GF-D8 (cell line): ENCODE measurements around the gene ALKBH5.
A peak's percentile ranks its signal among the peaks of the same experiment; 100 is the strongest.

Experiments used
- DNase-seq: peaks from one replicate; lab custom pipeline; 2025; lab: John Stamatoyannopoulos, UW

ALKBH5 gene

DNA sequence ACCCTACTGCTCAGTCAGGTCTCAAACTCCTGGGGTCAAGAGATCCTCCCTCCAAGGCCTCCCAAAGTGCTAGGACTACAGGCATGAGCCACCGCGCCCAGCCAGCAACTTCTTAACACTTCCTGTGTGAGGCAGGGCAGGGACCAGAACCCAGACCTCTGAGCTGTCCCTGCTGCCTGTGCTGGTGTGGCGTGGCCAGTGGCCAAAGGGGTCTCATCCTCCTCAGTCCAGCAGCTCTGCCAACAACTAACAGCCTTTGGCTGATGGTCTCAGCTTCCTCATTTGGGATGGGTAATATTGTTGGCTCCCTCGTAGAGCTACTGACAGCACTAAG is 40.4 kb downstream of the ALKBH5 start:
- DNase-seq = no peak

DNA sequence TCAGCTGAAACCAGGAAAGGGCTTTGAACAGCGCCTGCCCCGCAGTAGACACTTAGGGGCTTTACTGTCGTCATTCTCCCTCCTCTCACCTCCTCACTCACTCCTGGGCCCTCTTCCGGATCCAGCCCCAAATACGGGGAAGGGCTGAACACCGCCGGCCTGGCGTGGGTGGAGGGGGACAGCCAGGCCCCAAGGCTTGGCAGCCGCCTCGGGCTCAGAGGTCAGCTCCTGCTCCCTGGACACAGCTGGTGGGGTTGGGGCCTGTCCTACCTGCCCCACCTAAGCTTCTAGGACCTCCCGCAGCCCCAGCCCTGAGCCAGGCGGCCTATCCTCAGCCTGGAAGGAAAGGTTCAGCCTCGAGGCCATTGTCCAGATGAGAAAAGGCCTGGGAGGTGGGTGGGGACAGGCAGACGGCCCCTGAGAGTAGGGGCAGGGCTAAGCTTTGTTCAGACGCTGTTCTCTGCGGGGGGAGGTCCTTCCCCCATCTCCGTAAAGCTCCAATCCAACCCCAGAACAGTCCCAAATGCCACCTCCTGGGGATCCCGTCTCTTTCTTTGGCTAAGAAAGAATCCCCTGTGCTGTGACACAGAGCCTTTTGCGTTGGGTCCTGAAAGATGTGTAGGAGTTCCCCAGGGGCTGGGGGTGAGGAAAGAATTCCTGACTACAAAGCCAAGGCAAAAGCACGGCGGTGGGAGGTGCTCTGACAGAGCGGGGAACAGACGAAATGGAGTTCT is 40.9 kb downstream of the ALKBH5 start:
- no peak for DNase-seq

DNA sequence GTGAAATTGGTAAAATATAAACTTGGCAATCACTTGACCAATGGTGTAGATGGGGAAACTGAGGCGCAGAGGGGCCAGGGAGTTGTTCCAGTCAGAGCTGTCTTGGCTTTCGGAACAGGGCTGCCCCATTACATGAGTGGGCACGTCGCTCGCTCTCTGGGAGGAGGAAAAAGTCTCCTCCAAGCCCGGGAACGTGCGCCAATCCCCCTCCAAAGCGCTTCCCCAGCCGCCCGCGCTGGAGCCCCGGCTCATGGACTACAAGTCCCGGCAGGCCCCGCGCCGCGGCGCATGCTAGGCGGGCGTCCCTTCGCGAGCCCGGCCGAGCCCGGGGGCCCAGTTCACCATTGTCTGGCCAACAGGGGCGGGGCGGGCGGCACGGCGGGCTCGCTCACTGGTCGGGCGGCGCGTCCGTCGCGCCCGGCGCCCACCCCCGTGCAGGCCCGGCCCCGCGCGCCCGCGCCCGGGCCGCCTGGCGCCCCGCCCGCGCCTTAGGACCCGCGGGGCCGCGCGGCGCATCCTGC is 41.6 kb downstream of the ALKBH5 start, which contains the start of gene LLGL1:
Gene LLGL1 (plus strand): TSS at position 515 of the 521 bp plus-strand sequence. CDS start 48 bp downstream, outside the sequence.
- DNase-seq = peak; percentile 33

DNA sequence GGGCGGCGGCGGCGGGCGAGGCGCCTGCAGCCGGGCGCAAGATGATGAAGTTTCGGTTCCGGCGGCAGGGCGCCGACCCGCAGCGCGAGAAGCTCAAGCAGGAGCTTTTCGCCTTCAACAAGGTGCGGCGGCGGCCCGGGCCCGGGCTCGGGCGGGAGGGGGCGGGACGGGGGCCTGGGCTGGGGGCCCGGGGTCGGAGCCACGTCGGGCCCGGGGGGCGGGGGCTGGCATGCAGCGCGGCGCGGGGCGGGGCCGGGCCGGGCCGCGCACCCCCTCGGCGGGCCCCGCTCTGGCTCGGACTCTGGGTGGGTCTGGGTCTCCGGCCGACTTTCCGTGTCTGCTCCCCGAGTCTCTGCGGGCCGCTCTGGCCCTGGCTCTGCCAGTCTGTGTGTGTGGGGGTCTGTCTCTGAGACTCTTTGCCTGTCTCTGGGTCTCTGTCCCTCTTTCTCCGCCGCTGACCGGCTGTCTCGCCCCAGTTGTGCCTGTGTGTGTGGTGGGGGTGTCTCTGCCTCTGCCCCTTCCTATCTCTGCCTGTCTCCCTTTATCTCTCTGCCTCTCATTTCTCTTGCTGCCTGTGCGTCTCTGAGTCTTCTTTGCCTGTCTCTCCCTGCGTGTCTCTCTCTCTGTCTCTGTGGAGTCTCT is 42.1 kb downstream of the ALKBH5 start:
- no peak for DNase-seq

DNA sequence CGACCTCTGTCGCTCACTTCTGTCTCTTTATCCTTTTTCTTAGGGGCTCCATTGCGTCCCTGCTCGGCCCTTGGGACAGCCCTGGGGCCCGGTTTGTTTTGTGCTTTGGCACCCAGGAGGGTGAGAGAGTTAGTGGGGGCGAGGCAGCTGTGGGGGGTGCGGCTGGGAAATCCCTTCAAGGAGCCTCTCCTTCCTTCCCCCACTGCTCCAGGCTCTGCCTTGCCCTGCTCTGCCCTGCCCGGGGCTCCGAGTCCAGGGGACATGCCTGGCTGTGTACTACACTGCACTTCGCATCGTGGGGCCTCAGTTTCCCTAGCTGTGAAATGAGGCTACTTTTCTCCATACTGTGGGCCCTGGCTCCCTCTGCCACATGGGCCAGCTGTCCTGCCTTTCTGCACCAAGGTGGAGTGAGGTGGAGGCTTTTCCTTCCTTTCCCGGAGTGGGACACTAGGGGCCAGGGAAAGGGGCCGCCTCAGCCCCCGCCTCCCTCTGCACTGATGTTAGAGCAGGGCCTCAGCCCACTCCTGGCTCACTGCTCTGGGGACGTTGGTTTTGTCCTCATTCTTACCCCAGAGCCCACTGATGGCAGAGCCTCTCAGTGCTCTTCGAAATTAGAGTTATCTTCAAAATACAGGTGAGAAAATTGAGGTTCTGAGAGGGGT is 42.8 kb downstream of the ALKBH5 start:
- no peak for DNase-seq

DNA sequence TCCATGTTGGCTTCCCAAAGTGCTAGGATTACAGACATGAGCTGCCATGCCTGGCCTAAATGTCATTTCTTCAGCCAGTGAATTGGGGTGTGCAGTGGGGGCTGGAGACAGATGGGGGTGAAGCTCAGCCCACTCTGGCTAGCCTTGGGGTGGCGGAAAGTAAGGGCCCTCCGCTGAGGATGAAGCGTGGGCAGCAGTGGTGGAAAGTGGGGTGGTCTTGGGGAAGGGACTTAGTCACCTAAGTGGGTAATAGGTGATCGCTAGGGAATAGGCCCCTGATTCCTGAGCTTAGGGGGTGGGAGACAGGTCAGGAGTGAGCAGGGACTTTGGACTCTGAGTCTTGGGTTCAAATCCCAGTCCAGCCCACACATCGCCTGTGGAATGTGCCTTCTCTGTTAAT is 44.0 kb downstream of the ALKBH5 start:
- no peak for DNase-seq

DNA sequence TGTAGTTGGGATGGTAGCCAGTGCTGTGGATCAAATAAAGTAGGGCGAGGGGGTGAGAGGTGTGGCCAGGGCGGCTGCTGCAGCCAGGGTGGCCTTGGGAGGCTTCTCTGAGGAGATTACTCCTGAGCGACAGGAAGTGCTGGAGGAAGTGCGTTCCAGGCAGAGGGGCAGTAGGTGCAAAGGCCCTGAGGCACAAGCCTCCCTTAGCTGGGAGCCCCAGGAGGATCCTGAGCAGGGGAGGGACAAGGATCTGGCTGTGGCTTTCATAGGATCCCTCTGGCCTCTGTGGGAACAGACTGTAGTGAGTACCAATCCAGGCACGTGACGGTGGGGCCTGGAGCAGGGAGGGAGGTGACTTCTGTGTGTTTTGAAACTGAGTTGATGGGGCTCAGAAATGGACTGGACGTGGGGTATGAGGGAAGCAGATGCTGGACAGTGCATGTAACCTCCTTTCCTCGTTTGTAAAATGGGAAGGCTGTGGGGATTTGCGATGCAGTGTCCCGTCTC is 44.6 kb downstream of the ALKBH5 start:
- no peak for DNase-seq

DNA sequence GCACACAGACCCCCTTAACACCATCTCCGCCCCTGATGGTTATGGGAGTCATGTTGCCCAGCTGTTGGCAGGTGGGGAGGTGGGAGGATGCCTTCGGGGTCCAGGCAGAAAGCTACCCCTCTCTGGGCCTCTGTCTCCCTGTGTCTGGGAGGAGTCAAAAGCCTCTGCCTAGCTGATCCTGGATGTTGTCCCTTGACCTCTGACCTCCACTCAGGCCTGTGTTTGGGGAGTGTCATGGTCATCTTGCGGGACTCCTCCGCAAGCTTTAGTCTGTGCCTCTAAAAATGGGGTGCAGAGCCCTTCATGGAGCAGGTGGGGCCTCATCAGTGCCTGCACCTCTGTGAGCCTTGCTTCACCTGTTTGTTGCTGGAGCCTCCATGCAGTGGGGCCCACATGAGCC is 45.6 kb downstream of the ALKBH5 start:
- no peak for DNase-seq

DNA sequence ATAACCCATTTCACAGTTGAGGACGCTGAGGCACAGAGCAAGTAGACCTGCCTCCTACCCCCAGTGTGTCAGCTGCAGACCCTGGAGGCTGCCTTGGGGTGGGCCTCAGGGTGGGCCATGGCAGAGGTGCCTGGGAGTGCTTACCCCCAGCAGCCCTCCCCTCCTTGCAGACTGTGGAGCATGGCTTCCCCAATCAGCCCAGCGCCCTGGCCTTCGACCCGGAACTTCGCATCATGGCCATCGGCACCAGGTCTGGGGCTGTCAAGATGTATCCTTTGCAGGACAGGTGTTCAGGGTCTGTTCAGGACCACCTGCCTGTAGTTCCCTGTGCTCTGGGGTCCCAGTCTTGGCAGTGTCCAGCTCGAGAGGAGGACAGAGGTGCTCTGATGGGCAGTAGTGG is 46.1 kb downstream of the ALKBH5 start:
- no peak for DNase-seq

DNA sequence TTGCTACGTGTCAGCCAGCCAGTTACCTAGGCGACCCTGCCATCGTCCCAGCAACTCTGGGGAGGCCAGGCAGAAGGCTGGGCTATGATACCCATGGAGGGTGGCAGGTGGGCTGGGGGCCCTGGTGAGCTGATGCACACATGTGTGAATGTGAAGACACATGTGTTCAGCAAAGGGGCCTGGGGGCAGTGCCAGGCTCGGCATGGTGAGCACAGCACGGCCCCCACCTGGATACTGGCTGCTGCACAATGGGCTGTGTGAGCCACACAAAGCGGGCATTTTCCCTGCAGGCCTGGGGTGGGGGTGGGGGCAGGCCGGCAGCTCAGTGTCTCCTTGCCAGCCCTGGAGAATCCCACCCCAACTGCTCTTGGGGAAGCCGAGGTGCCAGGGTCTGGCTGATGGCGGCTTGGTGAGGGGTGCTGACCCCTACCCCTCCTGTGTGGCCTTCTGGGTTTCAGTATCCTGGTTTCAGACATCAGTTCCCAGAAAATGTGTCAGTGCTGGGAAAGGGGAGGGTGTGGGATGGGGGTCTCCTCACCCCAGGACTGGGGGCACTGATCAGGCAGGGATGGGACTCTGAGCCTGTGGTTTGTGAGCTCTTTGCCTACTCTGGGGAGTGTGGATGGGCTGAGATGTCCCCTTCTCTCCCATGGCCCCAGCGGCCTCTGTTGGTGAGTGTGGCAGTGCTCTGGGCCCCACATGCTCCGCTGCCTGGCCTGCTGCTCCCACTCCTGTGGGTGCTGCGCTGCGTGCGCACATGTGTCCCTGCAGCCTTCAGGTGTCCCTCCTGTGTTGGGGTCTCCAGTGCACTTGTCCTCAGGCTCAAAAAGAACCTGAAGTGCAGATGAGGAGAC is 46.9 kb downstream of the ALKBH5 start:
- DNase-seq = no peak

DNA sequence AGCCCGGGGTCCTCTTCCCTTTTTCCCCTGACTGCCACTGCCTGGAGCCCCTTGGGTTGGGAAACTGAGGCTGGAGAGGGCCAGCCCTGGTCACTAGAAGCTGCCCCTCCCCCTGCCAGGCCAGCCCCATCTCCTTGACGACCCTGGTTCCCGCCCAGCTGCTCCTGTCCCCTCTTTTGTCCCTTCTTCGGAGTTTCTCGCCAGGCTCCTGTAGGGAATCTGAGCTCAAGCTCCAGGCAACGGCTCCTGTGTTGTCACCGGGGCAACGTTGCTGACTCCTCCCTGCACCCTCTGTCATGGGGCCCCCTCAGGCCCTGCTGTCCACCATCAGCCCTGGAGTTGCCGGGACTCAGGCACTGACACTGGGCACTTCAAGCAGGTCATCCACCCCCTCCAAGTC is 47.5 kb downstream of the ALKBH5 start:
- no peak for DNase-seq

DNA sequence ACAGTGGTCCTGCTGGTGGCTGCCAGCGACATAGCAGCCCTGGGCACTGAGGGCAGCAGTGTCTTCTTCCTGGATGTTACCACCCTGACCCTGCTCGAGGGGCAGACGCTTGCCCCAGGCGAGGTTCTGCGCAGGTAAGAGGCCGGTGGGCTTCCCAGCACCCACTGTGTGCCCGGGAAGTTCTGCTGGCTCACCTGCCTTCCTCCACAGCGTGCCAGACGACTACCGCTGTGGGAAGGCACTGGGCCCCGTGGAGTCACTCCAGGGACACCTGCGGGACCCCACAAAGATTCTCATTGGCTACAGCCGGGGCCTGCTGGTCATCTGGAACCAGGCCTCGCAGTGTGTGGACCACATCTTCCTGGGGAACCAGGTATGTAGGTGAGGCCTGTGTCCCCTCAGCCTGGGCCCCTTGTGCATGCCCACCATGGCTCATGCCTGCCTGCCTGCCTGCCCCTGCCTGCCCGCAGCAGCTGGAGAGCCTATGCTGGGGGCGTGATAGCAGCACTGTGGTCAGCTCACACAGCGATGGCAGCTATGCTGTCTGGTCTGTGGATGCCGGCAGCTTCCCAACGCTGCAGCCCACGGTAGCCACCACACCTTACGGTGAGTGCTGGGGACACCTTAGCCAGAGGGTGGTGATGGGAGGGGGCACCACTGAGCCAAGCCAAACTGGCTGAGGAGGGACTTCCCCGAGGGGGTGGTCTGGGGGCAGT is 50.3 kb downstream of the ALKBH5 start:
- no peak for DNase-seq

DNA sequence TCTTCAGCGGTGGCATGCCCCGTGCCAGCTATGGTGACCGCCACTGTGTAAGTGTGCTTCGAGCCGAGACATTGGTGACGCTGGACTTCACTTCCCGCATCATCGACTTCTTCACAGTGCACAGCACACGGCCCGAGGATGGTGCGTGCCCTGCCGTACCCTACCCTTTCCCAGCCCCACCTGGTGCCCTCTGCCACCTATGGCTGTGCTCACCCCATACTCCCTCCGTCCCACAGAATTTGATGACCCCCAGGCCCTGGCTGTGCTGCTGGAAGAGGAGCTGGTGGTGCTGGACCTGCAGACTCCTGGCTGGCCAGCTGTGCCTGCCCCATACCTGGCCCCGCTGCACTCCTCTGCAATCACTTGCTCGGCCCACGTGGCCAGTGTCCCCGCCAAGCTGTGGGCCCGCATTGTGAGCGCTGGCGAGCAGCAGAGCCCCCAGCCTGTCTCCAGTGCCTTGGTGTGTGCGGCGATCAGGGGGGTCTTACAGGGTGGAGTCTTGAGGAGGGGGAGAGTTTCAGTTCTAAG is 51.3 kb downstream of the ALKBH5 start:
- no peak for DNase-seq

DNA sequence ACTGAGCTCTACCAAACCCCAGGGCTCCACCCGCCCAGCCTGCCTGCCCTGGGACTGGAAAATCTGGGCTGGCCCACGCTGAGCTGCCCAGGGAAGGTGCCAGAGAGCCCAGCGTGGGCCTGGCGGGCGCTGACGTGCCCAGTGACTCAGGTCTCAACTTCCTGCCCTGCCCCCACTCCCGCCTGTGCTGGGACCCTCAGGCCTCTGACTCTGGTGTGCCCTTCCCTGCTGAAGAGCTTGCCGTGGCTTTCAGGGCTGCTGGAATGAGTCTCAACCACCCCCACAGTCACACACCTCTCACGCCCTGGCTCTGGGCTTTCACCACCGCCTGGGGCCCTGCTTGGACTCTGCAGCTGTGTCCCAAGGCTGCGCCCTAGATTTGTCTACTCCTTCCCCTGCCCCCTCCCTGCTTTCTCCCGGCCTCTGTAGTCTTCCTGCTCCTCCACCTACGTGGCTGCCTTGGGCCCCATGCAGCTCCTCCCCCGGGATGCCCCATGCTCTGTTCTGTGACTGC is 52.2 kb downstream of the ALKBH5 start:
- DNase-seq = no peak

DNA sequence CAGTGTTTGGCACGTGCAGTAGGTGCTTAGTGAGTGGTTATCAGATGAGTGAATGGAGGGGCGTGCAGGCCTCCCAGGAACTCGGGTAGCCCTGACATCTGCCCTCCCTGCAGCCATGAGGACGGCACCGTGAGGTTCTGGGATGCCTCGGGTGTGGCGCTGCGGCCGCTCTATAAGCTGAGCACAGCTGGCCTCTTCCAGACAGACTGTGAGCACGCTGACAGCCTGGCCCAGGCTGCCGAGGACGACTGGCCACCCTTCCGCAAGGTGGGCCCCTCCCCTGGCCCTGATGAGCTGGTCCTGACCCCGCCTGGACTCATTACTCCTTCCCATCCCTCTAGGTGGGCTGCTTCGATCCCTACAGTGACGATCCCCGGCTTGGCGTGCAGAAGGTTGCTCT is 52.9 kb downstream of the ALKBH5 start:
- no peak for DNase-seq

DNA sequence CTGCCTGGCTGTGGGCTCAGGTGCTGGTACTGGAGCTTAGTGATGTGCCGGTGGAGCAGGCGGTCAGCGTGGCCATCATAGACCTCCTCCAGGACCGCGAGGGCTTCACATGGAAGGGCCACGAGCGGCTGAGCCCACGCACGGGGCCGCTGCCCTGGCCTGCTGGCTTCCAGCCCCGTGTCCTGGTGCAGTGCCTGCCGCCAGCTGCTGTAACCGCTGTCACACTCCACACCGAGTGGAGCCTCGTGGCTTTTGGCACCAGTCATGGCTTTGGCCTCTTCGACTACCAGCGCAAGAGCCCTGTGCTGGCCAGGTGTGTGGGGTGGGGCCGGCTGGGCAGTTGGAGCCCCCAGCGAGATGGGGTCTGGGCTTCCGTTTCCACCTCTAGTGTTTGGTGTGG is 53.8 kb downstream of the ALKBH5 start:
- no peak for DNase-seq

DNA sequence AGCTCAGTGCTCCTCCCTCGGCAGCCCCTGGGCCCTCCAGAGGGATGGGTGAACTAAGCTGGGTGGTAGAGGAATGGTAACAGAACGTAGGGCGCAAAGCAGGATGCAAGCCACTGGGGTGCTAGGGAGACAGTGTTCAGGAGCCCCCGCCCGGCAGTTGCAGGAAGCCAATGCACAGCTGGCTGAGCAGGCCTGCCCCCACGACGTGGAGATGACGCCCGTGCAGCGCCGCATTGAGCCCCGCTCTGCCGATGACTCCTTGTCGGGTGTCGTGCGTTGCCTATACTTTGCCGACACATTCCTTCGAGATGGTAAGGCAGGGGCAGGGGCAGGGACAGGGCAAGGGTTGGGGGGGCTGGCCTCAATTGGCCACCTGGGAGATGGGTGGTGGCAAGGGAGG is 54.7 kb downstream of the ALKBH5 start:
- no peak for DNase-seq

DNA sequence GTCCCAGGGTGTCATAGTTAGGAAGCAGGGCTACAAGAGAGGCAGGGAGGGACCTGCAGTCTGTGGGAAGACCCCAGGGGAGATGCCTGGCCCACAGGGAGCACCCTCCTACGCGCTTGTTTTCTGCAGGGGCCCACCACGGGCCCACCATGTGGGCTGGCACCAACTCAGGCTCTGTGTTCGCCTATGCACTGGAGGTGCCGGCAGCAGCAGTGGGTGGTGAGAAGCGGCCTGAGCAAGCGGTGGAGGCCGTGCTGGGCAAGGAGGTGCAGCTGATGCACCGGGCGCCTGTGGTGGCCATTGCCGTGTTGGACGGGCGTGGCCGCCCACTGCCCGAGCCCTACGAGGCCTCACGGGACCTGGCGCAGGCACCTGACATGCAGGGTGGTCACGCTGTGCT is 56.8 kb downstream of the ALKBH5 start:
- no peak for DNase-seq

DNA sequence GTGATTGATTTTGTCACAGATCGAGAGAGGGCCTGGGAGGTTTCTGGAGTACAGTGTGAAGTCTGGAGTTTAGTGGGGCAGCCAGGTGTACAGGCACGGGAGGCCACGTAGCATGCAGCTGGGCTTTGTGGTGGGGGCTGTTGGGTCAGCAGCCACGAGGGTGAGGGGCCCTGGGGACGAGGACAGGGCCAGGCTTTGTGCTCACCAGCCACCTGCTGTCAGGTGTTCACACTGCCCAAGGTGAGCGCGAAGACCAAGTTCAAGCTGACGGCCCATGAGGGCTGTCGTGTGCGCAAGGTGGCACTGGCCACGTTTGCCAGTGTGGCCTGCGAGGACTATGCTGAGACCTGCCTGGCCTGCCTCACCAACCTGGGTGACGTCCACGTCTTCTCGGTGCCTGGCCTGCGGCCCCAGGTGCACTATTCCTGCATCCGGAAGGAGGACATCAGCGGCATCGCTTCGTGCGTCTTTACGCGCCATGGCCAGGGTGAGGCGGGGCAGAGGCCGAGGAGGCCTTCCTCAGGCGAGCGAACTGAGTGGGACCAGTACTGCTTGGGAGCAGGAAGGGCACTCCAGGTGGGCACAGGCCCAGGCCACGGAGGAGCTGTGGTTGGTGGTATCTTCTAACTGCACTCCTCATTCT is 57.7 kb downstream of the ALKBH5 start:
- no peak for DNase-seq

DNA sequence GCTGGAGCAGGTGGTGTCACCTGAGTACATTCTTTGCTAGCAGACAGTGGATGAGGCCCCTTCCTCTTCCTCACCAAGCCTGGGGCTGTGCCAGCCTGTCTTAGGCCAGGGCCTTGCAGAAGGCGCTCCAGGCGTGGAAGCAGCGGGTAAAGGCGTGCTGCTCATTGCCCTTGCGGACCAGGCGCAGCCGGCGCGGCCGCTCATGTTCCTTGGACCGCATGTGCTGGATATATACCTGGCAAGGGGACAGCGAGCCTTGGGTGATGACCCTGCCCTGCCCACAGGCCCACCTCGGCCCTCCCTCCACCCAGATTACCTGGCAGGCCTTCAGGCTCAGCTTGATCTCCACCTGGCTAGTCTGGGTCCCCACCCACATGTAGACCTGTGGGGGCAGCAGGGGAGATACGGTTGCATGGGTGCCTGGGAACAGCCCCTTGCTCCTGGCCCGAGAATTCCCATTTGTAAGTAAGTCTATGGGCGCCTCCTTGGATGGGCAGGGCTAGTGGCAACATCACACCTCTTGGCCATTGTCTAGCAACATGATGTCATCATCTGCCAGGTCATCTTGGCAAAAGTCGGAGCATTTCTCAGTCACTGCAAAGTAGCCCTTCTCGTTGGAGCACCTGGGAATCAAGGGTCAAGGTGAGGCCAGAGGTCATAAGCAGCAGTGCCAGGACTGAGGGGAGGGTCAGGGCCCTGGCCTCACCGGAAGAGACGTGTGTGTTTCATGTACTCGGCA is 61.6 kb downstream of the ALKBH5 start:
- DNase-seq = no peak
